H1 (cell line): ENCODE results near the gene ZNF423. TPM values are rescaled to one million over a fixed set of nuclear protein-coding genes. Genes with fewer than 3 reads are reported as not detected.

Experiments
- CTCF ChIA-PET: fragments of 300-600 bp; sonication (Branson Sonifier 250); formaldehyde crosslinking; loops from one replicate; lab custom pipeline; 2021; ENCODE audit not compliant: partially characterized antibody; lab: Charles Lee
- POLR2A ChIA-PET: fragments of 300-600 bp; sonication (Branson Sonifier 250); formaldehyde crosslinking; loops from one replicate; lab custom pipeline; 2021; ENCODE audit warnings: inconsistent platforms; ENCODE audit not compliant: partially characterized antibody; lab: Charles Lee
- DNase-seq, 2 experiments: peaks; one replicate each; pipeline versions ENCODE4 v3.0.0 to v3.0.0-alpha.2; 2010 to 2022; ENCODE audit warnings: low spot score in 2 of 2, low read depth in 1 of 2, mixed read lengths in 1 of 2
- FAIRE-seq: peaks from 2 replicates; lab custom pipeline; 2011; peaks lifted over from hg19 to GRCh38; lab: Jason Lieb, UNC
- H2AFZ ChIP-seq: 2 replicates; pipeline ENCODE4 v1.8.1; 2012; ENCODE audit warnings: low read length, inconsistent platforms
- H2AK5ac ChIP-seq: 2 replicates; pipeline ENCODE4 v1.6.1; 2013; ENCODE audit warnings: low read depth, low read length
- H2BK120ac ChIP-seq: replicated peaks from 2 replicates; pipeline ENCODE3; 2013; ENCODE audit warnings: low read depth, low read length, inconsistent platforms
- H2BK12ac ChIP-seq: 2 replicates; pipeline ENCODE4 v1.6.1; 2013; ENCODE audit warnings: low read depth, low read length
- H2BK15ac ChIP-seq: 2 replicates; pipeline ENCODE4 v1.6.1; 2013; ENCODE audit warnings: low read length
- H2BK20ac ChIP-seq: 2 replicates; pipeline ENCODE4 v1.6.1; 2013; ENCODE audit warnings: low read length
- H2BK5ac ChIP-seq: 2 replicates; pipeline ENCODE4 v1.6.1; 2013; ENCODE audit warnings: low read depth, low read length
- H3K14ac ChIP-seq: 2 replicates; pipeline ENCODE4 v1.6.1; 2013; ENCODE audit warnings: inconsistent platforms; ENCODE audit not compliant: insufficient read length
- H3K18ac ChIP-seq: 2 replicates; pipeline ENCODE4 v1.6.1; 2013; ENCODE audit warnings: low read length; ENCODE audit errors: extremely low read depth
- H3K23ac ChIP-seq: 2 replicates; pipeline ENCODE4 v1.6.1; 2013; ENCODE audit warnings: inconsistent platforms; ENCODE audit not compliant: insufficient read length
- H3K23me2 ChIP-seq: 2 replicates; pipeline ENCODE4 v1.6.1; 2013; ENCODE audit warnings: low read depth, low read length
- H3K27ac ChIP-seq: 2 replicates; pipeline ENCODE4 v1.6.1; 2011; ENCODE audit warnings: low read depth, low read length, inconsistent platforms
- H3K27me3 ChIP-seq, 4 experiments: replicated peaks in 1 of 4; 1 replicate in 1 of 4; 2 replicates in 3 of 4; pipeline versions ENCODE4 v1.6.1 to v1.8.1; 2011 to 2013; ENCODE audit warnings: low read length in 3 of 4, mild to moderate bottlenecking in 3 of 4, inconsistent platforms in 2 of 4, mixed read lengths in 2 of 4, moderate library complexity in 1 of 4; ENCODE audit not compliant: control insufficient read depth in 3 of 4, insufficient read depth in 3 of 4; ENCODE audit errors: extremely low read depth in 1 of 4
- H3K36me3 ChIP-seq, 4 experiments: 2 replicates each; pipeline versions ENCODE4 v1.6.1 to v1.8.1; 2011 to 2013; ENCODE audit warnings: mild to moderate bottlenecking in 4 of 4, low read length in 3 of 4, moderate library complexity in 2 of 4, control low read depth in 1 of 4, inconsistent platforms in 1 of 4; ENCODE audit not compliant: insufficient read depth in 4 of 4, control insufficient read depth in 2 of 4
- H3K4ac ChIP-seq: replicated peaks from 2 replicates; pipeline ENCODE3; 2013; ENCODE audit warnings: low read length, low read depth, mixed read lengths, inconsistent platforms; ENCODE audit not compliant: insufficient read length
- H3K4me1 ChIP-seq, 4 experiments: replicated peaks in 1 of 4; 1 replicate in 1 of 4; 2 replicates in 3 of 4; pipeline versions ENCODE4 v1.6.1 to v1.8.1; 2011 to 2013; ENCODE audit warnings: low read length in 3 of 4, inconsistent platforms in 2 of 4, mixed read lengths in 1 of 4; ENCODE audit not compliant: insufficient read depth in 4 of 4, control insufficient read depth in 3 of 4
- H3K4me2 ChIP-seq, 2 experiments: 2 replicates each; pipeline versions ENCODE4 v1.6.1 to v1.8.1; 2011 to 2013; ENCODE audit warnings: low read depth in 2 of 2, low read length in 2 of 2, control low read depth in 1 of 2, inconsistent platforms in 1 of 2, mild to moderate bottlenecking in 1 of 2; ENCODE audit not compliant: insufficient read depth in 1 of 2
- H3K4me3 ChIP-seq, 4 experiments: fragments of 200-600, 300-600 bp in 1 of 4; sonication (generic), shearing (Covaris generic), sonication (Bioruptor Twin) in 1 of 4; 2 replicates each; pipeline versions ENCODE4 v1.5.1 to v1.8.1; 2011 to 2016; ENCODE audit warnings: low read length in 4 of 4, low read depth in 3 of 4, control low read depth in 2 of 4, inconsistent platforms in 2 of 4, mild to moderate bottlenecking in 2 of 4, mixed read lengths in 1 of 4, moderate library complexity in 1 of 4; ENCODE audit not compliant: insufficient read depth in 2 of 4; ENCODE audit errors: extremely low read depth in 1 of 4
- H3K56ac ChIP-seq: replicated peaks from 2 replicates; pipeline ENCODE3; 2013; ENCODE audit warnings: low read depth, mild to moderate bottlenecking, mixed read lengths, low read length, inconsistent platforms; ENCODE audit not compliant: insufficient read length
- H3K79me1 ChIP-seq: 2 replicates; pipeline ENCODE4 v1.6.1; 2013; ENCODE audit warnings: low read depth, low read length, control low read depth
- H3K79me2 ChIP-seq, 2 experiments: 2 replicates each; pipeline versions ENCODE4 v1.6.1 to v1.8.1; 2012 to 2013; ENCODE audit warnings: low read length in 2 of 2, mild to moderate bottlenecking in 2 of 2, inconsistent platforms in 1 of 2; ENCODE audit not compliant: insufficient read depth in 2 of 2, control insufficient read depth in 1 of 2
- H3K9ac ChIP-seq, 4 experiments: replicated peaks in 1 of 4; 1 replicate in 1 of 4; 2 replicates in 3 of 4; pipeline versions ENCODE4 v1.6.1 to v1.8.1; 2011 to 2013; ENCODE audit warnings: low read depth in 3 of 4, low read length in 3 of 4, control low read depth in 2 of 4, mild to moderate bottlenecking in 2 of 4, moderate library complexity in 2 of 4, inconsistent platforms in 1 of 4; ENCODE audit errors: extremely low read depth in 1 of 4
- H3K9me3 ChIP-seq, 2 experiments: 2 replicates each; pipeline versions ENCODE4 v1.6.1 to v1.8.1; 2012 to 2013; ENCODE audit warnings: mild to moderate bottlenecking in 2 of 2, moderate library complexity in 2 of 2, control low read depth in 1 of 2, inconsistent platforms in 1 of 2, low read depth in 1 of 2, low read length in 1 of 2, mixed read lengths in 1 of 2; ENCODE audit not compliant: insufficient read depth in 2 of 2
- H4K20me1 ChIP-seq, 2 experiments: replicated peaks in 1 of 2; 2 replicates each; pipeline versions ENCODE3 to v1.8.1; 2011 to 2013; ENCODE audit warnings: inconsistent platforms in 2 of 2, low read length in 2 of 2, mild to moderate bottlenecking in 1 of 2; ENCODE audit not compliant: insufficient read depth in 2 of 2, control insufficient read depth in 1 of 2
- H4K5ac ChIP-seq: 2 replicates; pipeline ENCODE4 v1.6.1; 2013; ENCODE audit warnings: low read length, low read depth, mixed read lengths, inconsistent platforms; ENCODE audit not compliant: insufficient read length
- H4K8ac ChIP-seq: 2 replicates; pipeline ENCODE4 v1.8.0; 2013; ENCODE audit warnings: mild to moderate bottlenecking, moderate library complexity, low read length, inconsistent platforms; ENCODE audit not compliant: insufficient read depth; ENCODE audit errors: extremely low read depth
- H4K91ac ChIP-seq: replicated peaks from 2 replicates; pipeline ENCODE3; 2013; ENCODE audit warnings: low read length, mixed read lengths, inconsistent platforms; ENCODE audit not compliant: insufficient read length
- CREB1 ChIP-seq: IDR thresholded peaks from 2 replicates; pipeline ENCODE4 v1.6.1; 2012; ENCODE audit warnings: inconsistent platforms
- RAD21 ChIP-seq, 2 experiments: IDR thresholded peaks in 1 of 2; conservative IDR thresholded peaks in 1 of 2; 2 replicates each; pipeline ENCODE4 v1.6.1; 2011; ENCODE audit warnings: low read depth in 2 of 2, low read length in 2 of 2, improper control_type of control experiment in 1 of 2, inconsistent platforms in 1 of 2, mild to moderate bottlenecking in 1 of 2, moderate library complexity in 1 of 2
- WGBS, 2 experiments: shearing (Covaris generic) in 1 of 2; methylation state at CpG; one replicate each; pipeline versions ENCODE4 v1.1.6 to v1.1.7; 2013 to 2015; ENCODE audit warnings: low lambda C conversion rate in 2 of 2, mixed read lengths in 2 of 2, inconsistent platforms in 1 of 2, low coverage in 1 of 2, missing lambda C conversion rate in 1 of 2; ENCODE audit not compliant: insufficient replicate concordance in 2 of 2, insufficient coverage in 1 of 2, insufficient read length in 1 of 2; ENCODE audit errors: extremely low coverage in 1 of 2, missing lambda C conversion rate in 1 of 2; 5-methylcytosine and 5-hydroxymethylcytosine counted together
- polyA plus RNA-seq, 7 experiments: library from polyadenylated mRNA; depleted of rRNA in 3 of 7; stranded (reverse) in 5 of 7; unstranded in 2 of 7; fragments of >200 nt in 5 of 7; fragments of 200-250 nt in 2 of 7; gene quantifications; 1 replicate in 5 of 7; 2 replicates in 1 of 7; 4 replicates in 1 of 7; pipeline versions ENCODE4 v1.2.1 to v1.2.3, GENCODE V29; 2011 to 2013; ENCODE audit warnings: missing spikeins in 2 of 7, mixed read lengths in 2 of 7
- total RNA-seq: library from RNA; stranded (reverse); fragmentation: NEBNext Ultra II Directional; extraction: Animal tissue kit (Norgen Biotek cat#: 25700); gene quantifications from 2 replicates; pipeline ENCODE4 v1.2.1, GENCODE V29; 2021

Gene ZNF423
- total and polyA plus RNA-seq, 2 of the 8 experiments (the other 6 are each of a cell fraction or from before 2014, with no cell fraction given): 38.2 to 52.3 TPM

DNA sequence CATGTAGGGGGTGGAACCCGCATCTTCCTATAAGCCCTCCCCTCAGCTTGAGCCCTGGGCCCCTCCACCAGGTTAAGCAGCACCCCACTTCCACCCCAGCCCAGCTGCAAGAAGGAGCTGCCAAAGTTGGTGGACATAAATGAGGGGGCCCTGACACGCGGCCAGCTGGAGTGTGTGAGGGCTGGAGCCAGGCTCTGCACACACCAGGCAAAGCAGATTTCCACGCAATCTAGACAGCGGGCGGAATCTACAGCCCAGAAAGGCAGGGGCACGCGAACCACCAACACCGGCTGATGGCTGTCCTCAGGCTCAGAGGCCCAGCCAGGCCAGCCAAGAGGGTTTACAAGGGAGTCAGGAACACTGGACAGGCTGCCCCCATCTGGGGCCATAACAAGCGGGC, 171.2 kb downstream of the ZNF423 start:
- Histone ChIP-seq H3K36me3 (no peaks in the 10 kb centered on the region; a peak in 1 of 8 replicates), H4K91ac (no peak overlapping the region), H2AK5ac (no peak overlapping the region), H3K4ac (no peak overlapping the region), H3K23me2 (peaks cover 2% of the 10 kb centered on the region; the same call in 1 of the 2 replicates), H3K9me3 (no peaks in the 10 kb centered on the region), H3K9ac (no peak overlapping the region), H2BK120ac (no peak overlapping the region), H3K18ac (no peak overlapping the region), H2BK15ac (0 out of 2 replicates have a peak overlapping the region, but pooled peaks have one; percentile 16), H3K4me3 (no peak overlapping the region), H3K27ac (no peak overlapping the region), H3K14ac (no peak overlapping the region), H2BK20ac (no peak overlapping the region), H2BK12ac (no peak overlapping the region), H3K4me2 (no peak overlapping the region), H4K20me1 (no peaks in the 10 kb centered on the region), H4K5ac (no peak overlapping the region), H3K79me2 (no peaks in the 10 kb centered on the region; a peak in 1 of 4 replicates), H3K4me1 (peaks cover 0 to 5% (median 1%) of the 10 kb centered on the region in 4 experiments; a peak in 3 of 7 replicates), H4K8ac (no peak overlapping the region; the same call in 1 of the 2 replicates), H3K79me1 (peaks cover 5% of the 10 kb centered on the region; the same call in 1 of the 2 replicates), H3K27me3 (no peaks in the 10 kb centered on the region), H2AFZ (no peak overlapping the region), H3K23ac (no peak overlapping the region), H3K56ac (no peak overlapping the region), H2BK5ac (no peak overlapping the region)
- ChIA-PET CTCF (interaction anchor here (1.0 kb wide), 1 partner anchor 27 kb away, joined by 3 read pairs; no protein-coding TSS in a partner anchor), POLR2A (interaction anchor here (1.3 kb wide), 1 partner anchor 17 kb away, joined by 3 read pairs; no protein-coding TSS in a partner anchor)
- DNase-seq (no peak), FAIRE-seq (no peak)
- WGBS, 2 experiments: 87% methylated on average over 10 of the region's 10 CpGs; no CpG with 5 or more reads in 1 of the 2 experiments
- TF ChIP-seq CREB1 (no peak), RAD21 (IDR thresholded peaks at IDR 0.05 in 1 of 2, conservative IDR thresholded peaks at IDR 0.05 in 1 of 2; ENCODE audit: low read depth in 2 of 2, low read length in 2 of 2) (no peak)
